LNCAP (cell line): ENCODE measurements around the gene STEAP1B.

ENCODE experiments used
- TF ChIP-seq, protein P1 (sequence below): fragments of 450-650 bp; IDR thresholded peaks from 2 replicates; pipeline ENCODE4 v1.5.1; 2017; ENCODE audit warnings: mild to moderate bottlenecking

The STEAP1B gene

GRCh38 chr7:22427104-22427503 is 72.9 kb downstream of the STEAP1B start:
- TF ChIP-seq, protein P1, sequence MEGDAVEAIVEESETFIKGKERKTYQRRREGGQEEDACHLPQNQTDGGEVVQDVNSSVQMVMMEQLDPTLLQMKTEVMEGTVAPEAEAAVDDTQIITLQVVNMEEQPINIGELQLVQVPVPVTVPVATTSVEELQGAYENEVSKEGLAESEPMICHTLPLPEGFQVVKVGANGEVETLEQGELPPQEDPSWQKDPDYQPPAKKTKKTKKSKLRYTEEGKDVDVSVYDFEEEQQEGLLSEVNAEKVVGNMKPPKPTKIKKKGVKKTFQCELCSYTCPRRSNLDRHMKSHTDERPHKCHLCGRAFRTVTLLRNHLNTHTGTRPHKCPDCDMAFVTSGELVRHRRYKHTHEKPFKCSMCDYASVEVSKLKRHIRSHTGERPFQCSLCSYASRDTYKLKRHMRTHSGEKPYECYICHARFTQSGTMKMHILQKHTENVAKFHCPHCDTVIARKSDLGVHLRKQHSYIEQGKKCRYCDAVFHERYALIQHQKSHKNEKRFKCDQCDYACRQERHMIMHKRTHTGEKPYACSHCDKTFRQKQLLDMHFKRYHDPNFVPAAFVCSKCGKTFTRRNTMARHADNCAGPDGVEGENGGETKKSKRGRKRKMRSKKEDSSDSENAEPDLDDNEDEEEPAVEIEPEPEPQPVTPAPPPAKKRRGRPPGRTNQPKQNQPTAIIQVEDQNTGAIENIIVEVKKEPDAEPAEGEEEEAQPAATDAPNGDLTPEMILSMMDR: no peak

GRCh38 chr7:22426463-22427094 is 73.4 kb downstream of the STEAP1B start:
- TF ChIP-seq, protein P1: no peak

DNA sequence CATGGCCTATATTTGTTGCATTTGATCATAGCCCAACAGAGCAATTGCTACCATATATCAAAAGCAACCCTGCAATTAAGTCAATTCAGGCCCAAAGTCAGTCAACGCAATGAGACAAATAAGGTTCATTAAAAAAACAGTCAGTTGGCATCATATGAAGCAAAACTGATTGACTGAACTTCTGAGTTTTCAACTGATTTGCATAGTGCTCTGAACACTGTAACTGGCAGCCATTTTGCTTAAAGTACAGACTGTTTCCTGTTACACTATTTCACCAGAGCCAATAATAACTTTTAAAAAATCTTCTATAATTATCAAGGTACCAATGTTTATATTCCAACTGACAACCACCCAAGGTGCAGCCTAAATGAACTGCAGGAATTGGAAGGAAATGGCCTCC is 74.6 kb downstream of the STEAP1B start:
- TF ChIP-seq, protein P1: no peak

GRCh38 chr7:22422831-22423615 is 77.0 kb downstream of the STEAP1B start:
- TF ChIP-seq, protein P1: no peak

DNA sequence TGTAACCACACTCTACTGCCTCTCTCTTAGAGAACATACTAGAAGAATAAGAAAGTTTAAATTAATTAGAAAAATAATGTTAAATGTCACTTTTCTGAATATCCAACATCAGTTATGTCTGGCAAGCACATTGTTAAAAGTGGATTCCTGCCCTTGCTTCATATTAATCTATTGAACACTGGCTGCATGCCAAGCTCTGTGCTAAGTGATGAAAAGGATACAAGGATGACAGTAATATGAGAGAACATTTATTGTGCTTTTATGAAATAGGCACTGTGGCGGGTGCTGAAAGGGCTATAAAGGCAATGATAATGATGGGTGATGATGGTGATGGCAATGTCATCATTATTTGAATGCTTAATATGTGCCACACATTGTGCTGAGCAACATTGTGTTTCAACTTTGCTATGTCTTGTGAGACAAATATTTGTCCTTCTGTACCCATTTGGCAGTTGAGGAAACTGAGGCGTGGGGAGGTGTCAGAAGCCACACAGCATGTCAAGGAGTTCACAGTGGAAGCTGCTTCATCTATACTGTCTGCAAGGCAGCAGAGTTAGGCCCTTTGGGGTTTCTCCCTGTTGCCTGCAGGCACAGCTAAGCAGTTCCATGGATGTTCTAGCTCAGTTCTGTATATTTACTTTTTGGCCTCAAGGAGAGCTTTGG is 78.9 kb downstream of the STEAP1B start:
- TF ChIP-seq, protein P1: no peak

DNA sequence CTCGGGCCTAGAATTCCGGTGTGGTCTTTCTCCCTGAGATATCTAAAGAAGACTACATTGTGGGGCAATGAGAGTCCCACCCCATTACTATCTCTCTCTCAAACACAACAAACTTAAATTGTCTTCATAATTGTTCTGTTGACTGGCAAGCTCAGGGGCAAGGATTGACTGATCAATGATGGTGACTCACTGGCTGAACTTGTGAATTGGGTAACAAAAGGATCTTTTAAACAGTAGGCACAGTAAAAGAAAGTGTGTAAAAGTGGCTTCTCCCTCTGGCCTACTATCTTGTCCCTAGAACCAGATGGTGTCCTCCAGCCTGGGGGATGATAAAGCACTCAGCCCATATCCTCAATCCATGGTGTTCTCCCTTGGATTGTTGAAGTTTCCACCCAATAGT is 80.0 kb downstream of the STEAP1B start:
- TF ChIP-seq, protein P1: no peak

DNA sequence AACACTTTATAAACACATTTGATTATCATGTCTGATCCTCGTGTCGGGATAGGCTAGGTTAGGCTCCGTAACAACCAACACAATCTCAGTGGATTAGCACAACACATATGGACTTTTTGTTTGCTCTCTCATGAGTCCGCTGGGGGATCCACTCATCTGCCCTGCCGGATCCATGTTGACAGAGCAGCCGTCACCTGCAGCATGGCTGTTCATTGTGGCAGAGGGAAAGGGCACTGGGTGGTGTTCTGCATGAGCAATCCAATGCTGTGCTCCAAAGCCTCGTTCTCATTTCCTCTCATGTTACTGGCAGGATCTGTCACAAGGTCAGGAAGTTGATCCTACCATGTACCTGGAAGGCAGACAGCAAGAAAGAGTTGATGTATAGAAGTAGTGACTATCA is 80.5 kb downstream of the STEAP1B start:
- TF ChIP-seq, protein P1: no peak
